Measurements from ENCODE around the gene TRIM62.

The TRIM62 gene

GRCh38 chr1:33163621-33164519 lies 18.0 kb downstream of the TRIM62 start:
- in situ Hi-C loops (cut with MboI; ENCODE audit: low pct_unique_long_range_greater_than_20kb, low sequenced_read_pairs): no loop called here
- DNase-seq: peak; percentile 29

GRCh38 chr1:33162141-33162540 lies 19.7 kb downstream of the TRIM62 start:
- in situ Hi-C loops (cut with MboI; ENCODE audit: low pct_unique_long_range_greater_than_20kb, low sequenced_read_pairs): no loop called here
- DNase-seq: no peak

GRCh38 chr1:33161061-33161681 lies 20.7 kb downstream of the TRIM62 start:
- in situ Hi-C loops (cut with MboI; ENCODE audit: low pct_unique_long_range_greater_than_20kb, low sequenced_read_pairs): no loop called here
- no peak for DNase-seq

- no peak for DNase-seq
- in situ Hi-C loops (cut with MboI; ENCODE audit: low pct_unique_long_range_greater_than_20kb, low sequenced_read_pairs): no loop called here
Observed at GRCh38 chr1:33159577-33159976, 22.3 kb downstream of the TRIM62 start.

- in situ Hi-C loops (cut with MboI; ENCODE audit: low pct_unique_long_range_greater_than_20kb, low sequenced_read_pairs): no loop called here
- DNase-seq: no peak
Observed at GRCh38 chr1:33158366-33158765, 23.5 kb downstream of the TRIM62 start.

GRCh38 chr1:33157131-33157530 lies 24.7 kb downstream of the TRIM62 start:
- DNase-seq: no peak
- in situ Hi-C loops (cut with MboI; ENCODE audit: low pct_unique_long_range_greater_than_20kb, low sequenced_read_pairs): no loop called here

GRCh38 chr1:33155877-33156538 lies 25.8 kb downstream of the TRIM62 start:
- peak; percentile 9 for DNase-seq
- in situ Hi-C loops (cut with MboI; ENCODE audit: low pct_unique_long_range_greater_than_20kb, low sequenced_read_pairs): no loop called here

- DNase-seq: no peak
- in situ Hi-C loops (cut with MboI; ENCODE audit: low pct_unique_long_range_greater_than_20kb, low sequenced_read_pairs): no loop called here
Observed at GRCh38 chr1:33153650-33154049, 28.2 kb downstream of the TRIM62 start.

GRCh38 chr1:33152685-33153432 lies 29.0 kb downstream of the TRIM62 start:
- DNase-seq: no peak

GRCh38 chr1:33151116-33151515 lies 30.7 kb downstream of the TRIM62 start:
- no peak for DNase-seq
- in situ Hi-C loops (cut with MboI; ENCODE audit: low pct_unique_long_range_greater_than_20kb, low sequenced_read_pairs): no loop called here

More at GRCh38 chr1:33152685-33153432, 29.0 kb downstream of the TRIM62 start:
- in situ Hi-C loops (cut with MboI; ENCODE audit: low pct_unique_long_range_greater_than_20kb, low sequenced_read_pairs): no loop called here

GRCh38 chr1:33150522-33150921 lies 31.3 kb downstream of the TRIM62 start:
- DNase-seq: no peak
- in situ Hi-C loops (cut with MboI; ENCODE audit: low pct_unique_long_range_greater_than_20kb, low sequenced_read_pairs): no loop called here

GRCh38 chr1:33149453-33150190 lies 32.2 kb downstream of the TRIM62 start:
- in situ Hi-C loops (cut with MboI; ENCODE audit: low pct_unique_long_range_greater_than_20kb, low sequenced_read_pairs): loop anchor here (25.0 kb wide), 1 partner anchor 313 kb away; the partner anchor contains the start of gene ZSCAN20
- DNase-seq: no peak

GRCh38 chr1:33148615-33149014 lies 33.2 kb downstream of the TRIM62 start:
- in situ Hi-C loops (cut with MboI; ENCODE audit: low pct_unique_long_range_greater_than_20kb, low sequenced_read_pairs): loop anchor here (25.0 kb wide), 1 partner anchor 314 kb away; the partner anchor contains the start of gene ZSCAN20
- no peak for DNase-seq

GRCh38 chr1:33147997-33148314 lies 33.9 kb downstream of the TRIM62 start:
- peak; percentile 27 for DNase-seq
- in situ Hi-C loops (cut with MboI; ENCODE audit: low pct_unique_long_range_greater_than_20kb, low sequenced_read_pairs): loop anchor here (25.0 kb wide), 1 partner anchor 314 kb away; the partner anchor contains the start of gene ZSCAN20

- no peak for DNase-seq
- in situ Hi-C loops (cut with MboI; ENCODE audit: low pct_unique_long_range_greater_than_20kb, low sequenced_read_pairs): loop anchor here (25.0 kb wide), 1 partner anchor 315 kb away; the partner anchor contains the start of gene ZSCAN20
Observed at GRCh38 chr1:33147275-33147996, 34.4 kb downstream of the TRIM62 start.

GRCh38 chr1:33146003-33146402 lies 35.8 kb downstream of the TRIM62 start:
- in situ Hi-C loops (cut with MboI; ENCODE audit: low pct_unique_long_range_greater_than_20kb, low sequenced_read_pairs): loop anchor here (25.0 kb wide), 1 partner anchor 316 kb away; the partner anchor contains the start of gene ZSCAN20
- no peak for DNase-seq

- DNase-seq: no peak
- in situ Hi-C loops (cut with MboI; ENCODE audit: low pct_unique_long_range_greater_than_20kb, low sequenced_read_pairs): loop anchor here (25.0 kb wide), 1 partner anchor 319 kb away; the partner anchor contains the start of gene ZSCAN20
Observed at GRCh38 chr1:33143698-33144097, 38.1 kb downstream of the TRIM62 start.

GRCh38 chr1:33143176-33143575 lies 38.7 kb downstream of the TRIM62 start:
- in situ Hi-C loops (cut with MboI; ENCODE audit: low pct_unique_long_range_greater_than_20kb, low sequenced_read_pairs): loop anchor here (25.0 kb wide), 1 partner anchor 319 kb away; the partner anchor contains the start of gene ZSCAN20
- DNase-seq: no peak

Measured in KBM-7 (cell line).